Measurements from ENCODE around the gene VANGL2.
A peak's percentile ranks its signal among the peaks of the same experiment; 100 is the strongest.

The VANGL2 gene

GRCh38 chr1:160400223-160400645, at the start of gene VANGL2:
Gene VANGL2, plus strand, starts transcription at chr1:160400564. Its CDS starts 15,274 bp downstream, at chr1:160415838.
- H3K27ac ChIP-seq: peak within 1 kb of the TSS; percentile 22; the same call in 1 of the 2 replicates

GRCh38 chr1:160351629-160352028, 48.7 kb upstream of the VANGL2 start:
- no peak for TF ChIP-seq CTCF (conservative IDR thresholded peaks at IDR 0.05)
- no peak overlapping the region for H3K27ac ChIP-seq

More at GRCh38 chr1:160400223-160400645, at the start of gene VANGL2:
- TF ChIP-seq CTCF (conservative IDR thresholded peaks at IDR 0.05): no peak

- H3K27ac ChIP-seq: no peak overlapping the region
- TF ChIP-seq CTCF (conservative IDR thresholded peaks at IDR 0.05): no peak
Observed at GRCh38 chr1:160352555-160352954, 47.8 kb upstream of the VANGL2 start.

GRCh38 chr1:160353223-160353622, 47.1 kb upstream of the VANGL2 start:
- H3K27ac ChIP-seq: no peak overlapping the region
- TF ChIP-seq CTCF (conservative IDR thresholded peaks at IDR 0.05): no peak

- TF ChIP-seq CTCF (conservative IDR thresholded peaks at IDR 0.05): peak; percentile 58
- no peak overlapping the region for H3K27ac ChIP-seq
Observed at GRCh38 chr1:160354388-160354985, 45.9 kb upstream of the VANGL2 start.

GRCh38 chr1:160357286-160358002, 42.9 kb upstream of the VANGL2 start:
- TF ChIP-seq CTCF (conservative IDR thresholded peaks at IDR 0.05): no peak
- H3K27ac ChIP-seq: no peak overlapping the region

GRCh38 chr1:160358073-160358472, 42.3 kb upstream of the VANGL2 start:
- TF ChIP-seq CTCF (conservative IDR thresholded peaks at IDR 0.05): no peak
- H3K27ac ChIP-seq: no peak overlapping the region
